SKM-1 treated with dmso at 0.1 percent for 144 hours (cell line): ENCODE results near the gene MAST2.
"Not testable (repeated sequence)": the region's sequence is repeated elsewhere in the genome, so short reads cannot be mapped to it uniquely, and the experiment has no call there.

ENCODE experiments used
- DNase-seq: peaks from one replicate; lab custom pipeline; 2025; ENCODE audit not compliant: unreplicated experiment; lab: John Stamatoyannopoulos, UW

The MAST2 gene

GRCh38 chr1:45891087-45891486 lies 87.7 kb downstream of the MAST2 start:
- no peak for DNase-seq

- DNase-seq = no peak
These were observed 88.8 kb downstream of the MAST2 start for GRCh38 chr1:45892068-45892785.

- no peak for DNase-seq
These were observed 90.9 kb downstream of the MAST2 start for GRCh38 chr1:45894331-45894730.

GRCh38 chr1:45894921-45895320 lies 91.5 kb downstream of the MAST2 start:
- DNase-seq = no peak

- DNase-seq = no peak
These were observed 92.0 kb downstream of the MAST2 start for GRCh38 chr1:45895406-45895805.

DNA sequence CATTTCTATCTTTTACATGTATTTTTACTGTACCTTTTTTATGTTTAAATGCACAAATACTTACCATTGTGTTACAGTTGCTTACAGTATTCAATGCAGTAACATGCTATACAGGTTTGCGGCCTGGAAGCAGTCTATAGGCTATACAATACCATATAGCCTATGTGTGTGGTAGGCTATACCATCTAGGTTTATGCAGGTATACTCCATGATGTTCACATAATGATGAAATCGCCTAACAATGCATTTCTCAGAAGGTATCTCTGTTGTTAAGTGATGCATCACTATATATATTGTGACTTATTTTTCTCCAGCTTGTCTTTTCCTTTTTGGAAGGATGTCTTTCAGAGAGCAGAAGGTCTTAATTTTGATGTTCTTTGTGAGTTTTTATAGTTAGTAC lies 103.5 kb downstream of the MAST2 start:
- DNase-seq = no peak

GRCh38 chr1:45908611-45909140 lies 105.3 kb downstream of the MAST2 start:
- no peak for DNase-seq

DNA sequence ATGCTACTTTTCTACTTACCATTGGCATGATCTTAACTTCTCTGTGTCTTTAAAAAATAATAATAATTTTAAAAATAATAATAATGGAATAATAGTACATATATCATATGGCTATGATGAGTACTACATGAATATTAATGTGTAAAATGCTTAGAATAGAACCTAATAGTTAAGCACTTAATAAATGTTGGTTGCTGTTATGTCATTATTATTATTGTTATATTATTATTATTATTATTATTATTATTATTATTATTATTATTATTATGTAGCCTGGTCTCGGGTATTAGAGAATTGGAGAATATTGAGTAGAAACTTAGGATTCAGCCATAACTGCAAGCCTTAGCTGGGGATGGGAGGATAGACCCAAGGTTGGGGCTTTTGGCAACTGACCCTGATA lies 108.2 kb downstream of the MAST2 start:
- DNase-seq = no peak

DNA sequence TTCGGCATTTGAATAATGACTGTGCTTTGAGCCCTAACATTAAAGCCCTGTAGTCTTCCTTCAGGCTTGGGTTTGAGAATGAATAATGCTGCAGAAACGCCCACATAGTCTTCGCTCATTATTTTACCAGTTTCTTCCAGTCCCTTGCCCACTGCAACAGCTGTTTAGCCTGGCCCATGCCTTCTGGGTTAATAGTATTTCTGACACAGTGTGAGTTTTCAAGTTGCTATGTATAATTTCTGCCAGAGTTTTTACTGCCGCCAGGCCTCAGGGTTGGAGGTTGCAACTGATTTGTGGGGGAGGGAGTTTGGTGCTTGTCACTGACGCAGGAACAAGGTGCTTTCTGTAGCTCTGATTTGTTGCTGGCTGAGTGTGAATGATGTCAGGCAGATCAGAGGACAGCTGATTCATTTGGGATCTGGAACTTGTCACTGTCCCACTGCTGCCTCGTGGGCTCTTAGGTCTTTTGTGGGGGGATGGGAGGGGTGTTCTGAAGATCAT lies 109.8 kb downstream of the MAST2 start:
- DNase-seq = no peak

- DNase-seq = no peak
These were observed 110.5 kb downstream of the MAST2 start for GRCh38 chr1:45913731-45914501.

DNA sequence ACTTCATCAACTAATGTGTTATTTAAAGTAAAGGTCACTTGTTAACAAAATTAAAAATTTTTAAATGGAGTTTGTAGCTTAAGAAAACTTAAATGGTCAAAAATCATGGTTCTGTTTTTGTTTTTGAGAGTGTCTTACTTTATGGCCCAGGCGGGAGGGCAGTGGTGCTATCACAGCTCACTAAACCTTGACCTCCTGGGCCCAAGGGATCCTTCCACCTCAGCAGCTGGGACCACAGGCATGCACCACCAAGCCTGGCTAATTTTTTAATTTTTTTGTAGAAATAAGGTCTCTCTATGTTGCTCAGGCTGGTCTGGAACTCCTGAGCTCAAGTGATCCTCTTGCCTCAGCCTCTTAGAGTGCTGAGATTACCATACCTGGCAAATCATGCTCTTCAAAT lies 111.4 kb downstream of the MAST2 start:
- DNase-seq = no peak

DNA sequence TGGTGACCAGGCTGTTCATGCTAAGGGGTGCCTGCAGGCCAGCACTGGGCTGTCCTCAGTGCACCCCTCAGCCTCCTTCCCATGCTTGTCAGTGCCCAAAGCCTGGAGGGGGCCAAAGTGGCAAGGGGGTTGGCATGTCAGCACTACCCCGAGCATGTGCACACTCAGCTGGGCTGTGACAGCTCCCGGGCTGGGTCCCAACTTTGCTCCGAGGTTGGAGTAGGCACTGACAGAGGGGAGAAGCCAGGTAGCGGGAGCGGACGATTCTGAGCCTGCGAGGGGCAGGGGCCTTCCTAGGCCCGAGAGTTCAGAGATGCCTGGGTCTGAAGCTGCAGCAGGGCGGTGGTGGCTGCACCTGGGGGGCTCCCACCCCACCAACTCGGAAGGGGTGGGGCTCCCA lies 119.0 kb downstream of the MAST2 start:
- DNase-seq = no peak

GRCh38 chr1:45922813-45923212 lies 119.4 kb downstream of the MAST2 start:
- no peak for DNase-seq

- no peak for DNase-seq
These were observed 119.9 kb downstream of the MAST2 start for GRCh38 chr1:45923343-45923742.

DNA sequence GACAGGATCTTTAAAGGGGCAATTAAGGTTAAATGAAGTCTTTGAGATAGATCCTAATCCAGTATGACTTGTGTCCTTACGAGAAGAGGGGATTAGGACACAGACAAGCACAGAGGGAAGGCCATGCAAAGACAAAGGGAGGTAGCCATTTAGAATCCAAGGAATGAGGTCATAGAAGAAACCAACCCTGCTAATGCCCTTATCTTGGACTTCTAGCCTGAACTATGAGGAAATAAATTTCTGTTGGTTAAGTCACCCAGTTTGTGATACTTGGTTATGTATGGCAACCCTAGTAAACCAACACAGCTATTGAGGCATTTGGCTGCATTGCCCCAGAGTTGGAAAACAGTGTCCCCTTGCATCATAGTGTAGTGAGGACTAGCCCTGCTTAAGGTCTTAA lies 121.3 kb downstream of the MAST2 start:
- DNase-seq = no peak

GRCh38 chr1:45925728-45926287 lies 122.4 kb downstream of the MAST2 start:
- peak; percentile 2 for DNase-seq

DNA sequence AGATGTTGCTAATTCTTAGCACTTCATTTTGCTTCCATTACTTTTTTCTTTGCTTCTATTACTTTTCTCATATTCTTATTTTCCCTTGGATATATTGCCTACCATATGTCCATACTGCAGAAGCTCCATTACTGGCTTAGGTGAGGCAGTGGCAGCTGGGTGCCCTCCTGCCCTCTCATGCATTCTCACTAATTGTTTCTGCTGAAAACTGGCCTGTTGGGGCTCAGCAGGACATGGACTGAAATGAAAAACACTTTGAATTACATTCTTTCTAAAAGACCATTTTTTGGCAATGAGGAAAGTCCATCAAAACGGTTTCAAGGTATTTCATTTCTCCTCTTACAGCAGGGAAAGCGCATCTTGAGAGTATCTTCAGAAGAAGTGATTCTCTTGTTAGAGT lies 122.9 kb downstream of the MAST2 start:
- no peak for DNase-seq

DNA sequence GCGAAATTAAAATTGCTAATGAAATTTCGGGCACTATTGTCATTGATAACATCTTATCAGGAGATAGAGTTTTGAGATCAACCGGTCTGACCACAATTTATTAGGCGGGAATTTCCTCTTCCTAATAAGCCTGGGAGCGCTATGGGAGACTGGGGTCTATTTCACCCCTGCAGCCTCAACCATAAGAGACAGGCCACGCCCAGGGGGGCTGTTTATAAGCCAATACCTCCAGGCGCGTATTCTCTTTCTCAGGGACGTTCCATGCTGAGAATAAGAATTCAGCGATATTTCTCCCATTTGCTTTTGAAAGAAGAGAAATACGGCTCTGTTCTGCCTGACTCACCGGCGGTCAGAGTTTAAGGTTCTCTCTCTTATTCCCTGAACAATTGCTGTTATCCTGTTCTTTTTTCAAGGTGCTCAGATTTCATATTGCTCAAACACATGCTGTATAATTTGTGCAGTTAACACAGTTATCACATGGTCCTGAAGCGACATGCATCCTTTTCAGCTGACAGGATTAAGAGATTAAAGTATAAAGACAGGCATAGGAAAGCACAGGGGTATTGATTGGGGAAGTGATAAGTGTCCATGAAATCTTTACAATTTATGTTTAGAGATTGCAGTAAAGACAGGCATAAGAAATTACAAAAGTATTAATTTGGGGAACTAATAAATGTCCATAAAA lies 124.0 kb downstream of the MAST2 start:
- not testable (repeated sequence) for DNase-seq

GRCh38 chr1:45928486-45929205 lies 125.2 kb downstream of the MAST2 start:
- no peak for DNase-seq

DNA sequence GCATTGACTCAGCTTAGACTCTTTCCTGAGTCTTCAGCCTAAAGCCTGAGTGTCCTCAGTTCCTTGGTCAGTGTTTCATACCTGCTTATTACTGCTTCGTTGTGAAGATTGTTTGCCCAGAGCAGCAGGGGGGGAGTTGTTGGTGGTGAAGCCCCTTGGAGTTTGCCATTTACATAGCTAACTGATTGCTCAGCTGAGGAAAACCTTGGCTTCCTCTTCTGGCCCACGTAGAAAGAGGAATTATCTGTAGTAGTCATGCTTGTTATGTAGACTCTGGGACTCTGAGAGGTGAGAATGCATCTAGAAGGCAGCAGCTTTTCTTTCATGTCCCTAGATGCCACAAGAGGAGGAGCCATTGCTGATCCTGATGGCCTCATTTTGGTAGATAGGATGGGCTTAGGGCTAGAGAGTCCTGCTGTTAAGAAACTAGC lies 125.9 kb downstream of the MAST2 start:
- DNase-seq = peak; percentile 31
